ENCODE results near the gene PTGES.

GRCh38 chr9:129749575-129749974 is 3.3 kb downstream of the PTGES start:
- no peak for TF ChIP-seq ZBTB33 (IDR thresholded peaks at IDR 0.05; ENCODE audit: borderline replicate concordance, low read depth)
- no peak for TF ChIP-seq TEAD4 (IDR thresholded peaks at IDR 0.05; ENCODE audit: borderline replicate concordance, insufficient read depth)
- no peak for TF ChIP-seq CTCF (IDR thresholded peaks at IDR 0.05)

Data from SK-N-SH (cell line).